ENCODE measurements around the gene MAP4K3. TPM values are rescaled to one million over a fixed set of nuclear protein-coding genes. Genes with fewer than 3 reads are reported as not detected.

The MAP4K3 gene
- total and polyA plus RNA-seq, 12 donors, result 8.1 to 49.0 (median 40.2) TPM

DNA sequence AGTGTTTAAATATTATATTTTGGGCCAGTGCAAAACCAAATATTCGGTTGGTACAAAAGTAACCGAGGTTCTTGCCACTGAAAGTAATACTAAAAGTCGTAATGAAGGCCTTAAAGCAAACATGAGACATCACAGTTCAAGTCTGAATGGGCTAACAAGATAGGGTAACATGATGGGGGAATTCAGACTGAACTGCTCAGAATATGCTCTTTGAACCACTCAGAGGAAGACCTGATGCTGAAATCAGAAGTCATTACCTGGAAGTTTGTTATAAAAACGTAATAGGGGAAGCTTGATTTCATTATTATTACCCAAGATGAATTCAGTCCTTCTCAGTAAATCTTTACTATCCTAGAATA, 219.9 kb downstream of the MAP4K3 start:
- WGBS, 2 donors, result 89% methylated on average over 4 of the region's 4 CpGs
- peak overlapping the region in 1 of 10 donors; percentile 51 for H3K27ac ChIP-seq
- ATAC-seq (no peak), DNase-seq (no peak)
- no peaks in the 10 kb centered on the region for H3K36me3 ChIP-seq
- TF ChIP-seq, protein P1, sequence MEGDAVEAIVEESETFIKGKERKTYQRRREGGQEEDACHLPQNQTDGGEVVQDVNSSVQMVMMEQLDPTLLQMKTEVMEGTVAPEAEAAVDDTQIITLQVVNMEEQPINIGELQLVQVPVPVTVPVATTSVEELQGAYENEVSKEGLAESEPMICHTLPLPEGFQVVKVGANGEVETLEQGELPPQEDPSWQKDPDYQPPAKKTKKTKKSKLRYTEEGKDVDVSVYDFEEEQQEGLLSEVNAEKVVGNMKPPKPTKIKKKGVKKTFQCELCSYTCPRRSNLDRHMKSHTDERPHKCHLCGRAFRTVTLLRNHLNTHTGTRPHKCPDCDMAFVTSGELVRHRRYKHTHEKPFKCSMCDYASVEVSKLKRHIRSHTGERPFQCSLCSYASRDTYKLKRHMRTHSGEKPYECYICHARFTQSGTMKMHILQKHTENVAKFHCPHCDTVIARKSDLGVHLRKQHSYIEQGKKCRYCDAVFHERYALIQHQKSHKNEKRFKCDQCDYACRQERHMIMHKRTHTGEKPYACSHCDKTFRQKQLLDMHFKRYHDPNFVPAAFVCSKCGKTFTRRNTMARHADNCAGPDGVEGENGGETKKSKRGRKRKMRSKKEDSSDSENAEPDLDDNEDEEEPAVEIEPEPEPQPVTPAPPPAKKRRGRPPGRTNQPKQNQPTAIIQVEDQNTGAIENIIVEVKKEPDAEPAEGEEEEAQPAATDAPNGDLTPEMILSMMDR (IDR thresholded peaks at IDR 0.05), result no peak
- intact Hi-C loops (cut with DNase I), result no loop called here
- peaks cover 0 to 12% (median 0%) of the 10 kb centered on the region in 9 donors for H3K4me1 ChIP-seq
- H3K9me3 ChIP-seq, result no peaks in the 10 kb centered on the region
- H3K4me3 ChIP-seq, result no peak overlapping the region
- no peaks in the 10 kb centered on the region for H3K27me3 ChIP-seq

DNA sequence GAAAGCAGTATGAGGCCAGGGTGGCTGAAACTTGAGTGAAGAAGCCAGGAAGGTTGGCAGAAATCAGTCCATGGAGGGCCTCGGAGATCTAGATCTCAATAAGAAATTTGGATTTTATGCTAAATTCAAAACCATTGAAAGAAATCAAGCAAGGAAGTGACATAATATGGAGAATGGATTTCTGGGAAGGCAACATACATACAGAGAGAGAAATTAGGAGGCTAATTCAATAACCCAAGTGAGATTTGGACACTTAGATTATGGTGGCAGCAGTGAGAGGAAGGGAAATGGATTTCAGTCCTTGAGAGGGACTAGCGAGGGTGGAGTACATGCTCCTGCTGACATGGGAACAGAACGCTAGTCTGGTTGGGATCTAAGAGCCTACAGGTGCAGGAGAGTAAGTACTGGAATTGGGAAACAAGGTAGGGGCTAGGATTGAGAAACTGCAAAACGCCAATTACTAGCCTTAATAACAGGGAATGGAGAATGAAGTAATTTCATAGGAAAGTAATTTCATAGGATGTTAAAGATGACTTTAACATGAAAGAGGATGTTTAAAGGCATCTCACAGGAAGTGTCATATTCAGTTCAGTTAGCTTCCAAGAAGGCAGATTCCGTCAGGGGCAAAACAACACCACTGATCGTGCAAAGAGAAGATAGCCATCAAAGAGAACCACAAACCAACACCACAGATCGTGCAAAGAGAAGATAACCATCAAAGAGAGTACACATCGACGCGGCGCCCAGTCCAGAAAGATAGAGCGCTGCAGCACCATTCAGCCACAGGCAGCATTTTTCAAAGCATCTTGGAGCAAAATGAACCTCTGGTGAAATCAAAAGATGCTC, 220.5 kb downstream of the MAP4K3 start:
- no peaks in the 10 kb centered on the region for H3K27me3 ChIP-seq
- TF ChIP-seq, protein P1 (IDR thresholded peaks at IDR 0.05), result no peak
- no peak for ATAC-seq
- intact Hi-C loops (cut with DNase I), result no loop called here
- no peaks in the 10 kb centered on the region for H3K36me3 ChIP-seq
- 80 to 85% methylated on average over 12 of the region's 12 CpGs for WGBS, 2 donors
- peak overlapping the region in 1 of 10 donors; percentile 62 for H3K27ac ChIP-seq
- no peak for DNase-seq
- H3K9me3 ChIP-seq, result no peaks in the 10 kb centered on the region
- H3K4me3 ChIP-seq, result no peak overlapping the region
- H3K4me1 ChIP-seq, result peaks cover 0 to 12% (median 0%) of the 10 kb centered on the region in 9 donors

DNA sequence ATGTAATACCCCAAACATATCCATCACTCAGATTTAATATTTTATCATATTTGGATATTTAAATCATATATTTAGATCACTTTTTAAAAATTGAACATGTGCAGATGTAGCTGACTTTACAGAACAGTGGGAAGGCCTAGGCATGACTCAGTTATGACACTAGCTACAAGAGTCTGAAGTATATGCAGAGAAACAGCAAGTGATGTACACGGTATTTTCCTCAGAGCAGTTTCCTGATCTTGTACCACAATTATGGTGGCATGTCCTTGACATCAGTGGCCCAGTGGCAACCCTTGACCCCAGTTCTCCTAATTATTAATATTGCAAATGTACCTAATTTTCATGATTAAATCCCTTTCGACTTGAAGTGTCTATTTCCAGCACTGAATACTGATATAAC, 221.5 kb downstream of the MAP4K3 start:
- Histone ChIP-seq H3K27me3 (no peaks in the 10 kb centered on the region), H3K4me3 (no peak overlapping the region), H3K36me3 (no peaks in the 10 kb centered on the region), H3K4me1 (peaks cover 0 to 12% (median 0%) of the 10 kb centered on the region in 9 donors), H3K27ac (no peak overlapping the region), H3K9me3 (no peaks in the 10 kb centered on the region)
- DNase-seq (no peak), ATAC-seq (no peak)
- 85 to 93% methylated on average over 2 of the region's 2 CpGs for WGBS, 2 donors
- TF ChIP-seq, protein P1 (IDR thresholded peaks at IDR 0.05), result no peak
- intact Hi-C loops (cut with DNase I), result no loop called here

DNA sequence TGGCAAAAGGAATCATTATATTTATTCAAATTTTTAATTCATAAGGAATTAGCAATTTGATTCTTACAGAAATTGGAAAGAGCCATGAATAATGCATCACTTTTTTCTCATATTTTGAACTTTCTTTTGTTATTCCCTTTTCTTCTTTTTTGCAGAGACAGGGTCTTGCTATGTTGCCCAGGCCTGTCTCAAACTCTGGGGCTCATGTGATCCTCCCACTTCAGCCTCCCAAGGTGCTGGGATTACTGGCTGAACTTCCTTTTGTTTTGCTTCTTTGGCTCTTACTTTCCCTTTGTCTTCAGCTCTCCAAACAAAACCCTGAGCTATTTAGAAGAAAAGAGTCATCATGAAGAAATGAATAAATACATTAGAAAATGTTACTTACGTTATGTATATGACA, 224.1 kb downstream of the MAP4K3 start:
- 96 to 100% methylated on average over 1 of the region's 1 CpG for WGBS, 2 donors
- H3K27me3 ChIP-seq, result no peaks in the 10 kb centered on the region
- no peaks in the 10 kb centered on the region for H3K36me3 ChIP-seq
- peaks cover 0 to 12% (median 0%) of the 10 kb centered on the region in 9 donors for H3K4me1 ChIP-seq
- no peak overlapping the region for H3K4me3 ChIP-seq
- ATAC-seq, result no peak
- DNase-seq, result no peak
- intact Hi-C loops (cut with DNase I), result no loop called here
- TF ChIP-seq, protein P1 (IDR thresholded peaks at IDR 0.05), result no peak
- H3K27ac ChIP-seq, result no peak overlapping the region
- H3K9me3 ChIP-seq, result no peaks in the 10 kb centered on the region
